K562 (cell line): ENCODE results near the gene RXRB. TPM values are rescaled to one million over a fixed set of nuclear protein-coding genes. Genes with fewer than 3 reads are reported as not detected.

Experiments used
- ATAC-seq: fragments of 200-7000 bp; cut with Tn5 transposase; 3 replicates; pipeline ENCODE4 v1.9.1; 2020; ENCODE audit warnings: moderate library complexity
- BruUV-seq: library from RNA; stranded (reverse); fragments of 400-500 nt; replicated peaks from 2 replicates; lab custom pipeline; 2021; lab: Mats Ljungman, UMichigan
- CTCF ChIA-PET: fragments of 300-600 bp; formaldehyde crosslinking; extraction: SDS; loops from one replicate; lab custom pipeline; 2021; ENCODE audit warnings: low intra/inter-chr PET ratio; lab: Yijun Ruan, JAX
- POLR2A ChIA-PET: fragments of 300-600, 350-650 bp; sonication (Branson Sonifier 250); formaldehyde crosslinking; extraction: SDS; loops from one replicate; lab custom pipeline; 2021; ENCODE audit warnings: antibody characterized with exemption, inconsistent platforms; lab: Yijun Ruan, JAX
- DNase-seq, 4 experiments: peaks; one replicate each; pipeline versions ENCODE4 v3.0.0 to v3.0.0-alpha.2; 2011 to 2018; ENCODE audit warnings: low spot score in 3 of 4, mixed read lengths in 3 of 4; ENCODE audit errors: extremely low read depth in 1 of 4
- FAIRE-seq: peaks from 2 replicates; lab custom pipeline; 2011; peaks lifted over from hg19 to GRCh38; lab: Jason Lieb, UNC
- H2AFZ ChIP-seq: 2 replicates; pipeline ENCODE4 v1.6.0; 2011; ENCODE audit warnings: low read depth, low read length, control low read depth, inconsistent platforms
- H3K27ac ChIP-seq: fragments of 200-600 bp; 3 replicates; pipeline ENCODE4 v1.8.0; 2011; ENCODE audit warnings: low read depth, mild to moderate bottlenecking, control low read depth, inconsistent platforms, low read length, moderate library complexity, mixed read lengths; ENCODE audit errors: extremely low read depth
- H3K27me3 ChIP-seq, 2 experiments: fragments of 300-600 bp in 1 of 2; 2 replicates in 1 of 2; 3 replicates in 1 of 2; pipeline versions ENCODE4 v1.6.0 to v1.8.0; 2011; ENCODE audit warnings: inconsistent platforms in 2 of 2, low read length in 2 of 2, mild to moderate bottlenecking in 1 of 2, mixed read lengths in 1 of 2, moderate library complexity in 1 of 2; ENCODE audit not compliant: control insufficient read depth in 2 of 2, insufficient read depth in 2 of 2
- H3K36me3 ChIP-seq: fragments of 300-600 bp; 3 replicates; pipeline ENCODE4 v1.8.0; 2011; ENCODE audit warnings: mild to moderate bottlenecking, low read length, inconsistent platforms; ENCODE audit not compliant: control insufficient read depth, insufficient read depth
- H3K4me1 ChIP-seq, 2 experiments: fragments of 200-600 bp in 1 of 2; replicated peaks in 1 of 2; 2 replicates in 1 of 2; 3 replicates in 1 of 2; pipeline versions ENCODE4 v1.5.1 to v1.8.0; 2011; ENCODE audit warnings: inconsistent platforms in 2 of 2, low read length in 2 of 2, mild to moderate bottlenecking in 1 of 2, mixed read lengths in 1 of 2, moderate library complexity in 1 of 2; ENCODE audit not compliant: control insufficient read depth in 2 of 2, insufficient read depth in 2 of 2
- H3K4me2 ChIP-seq: 2 replicates; pipeline ENCODE4 v1.6.1; 2011; ENCODE audit warnings: low read length, control low read depth, inconsistent platforms, mixed read lengths; ENCODE audit not compliant: insufficient read depth
- H3K4me3 ChIP-seq: fragments of 200-600 bp; sonication (generic), shearing (Covaris generic); 2 replicates; pipeline ENCODE4 v1.5.1; 2016; ENCODE audit warnings: control low read depth, inconsistent platforms
- H3K79me2 ChIP-seq: fragments of 200-600 bp; 3 replicates; pipeline ENCODE4 v1.8.0; 2011; ENCODE audit warnings: low read length, inconsistent platforms; ENCODE audit not compliant: control insufficient read depth, insufficient read depth
- H3K9ac ChIP-seq, 2 experiments: 2 replicates each; pipeline versions ENCODE4 v1.6.0 to v1.6.1; 2011; ENCODE audit warnings: low read depth in 2 of 2, low read length in 2 of 2, control low read depth in 1 of 2, inconsistent platforms in 1 of 2, mild to moderate bottlenecking in 1 of 2, mixed read lengths in 1 of 2; ENCODE audit not compliant: insufficient read depth in 1 of 2
- H3K9me1 ChIP-seq: one replicate; pipeline ENCODE4 v1.6.0; 2011; ENCODE audit warnings: inconsistent platforms, mild to moderate bottlenecking, low read length, moderate library complexity; ENCODE audit not compliant: control insufficient read depth, insufficient read depth
- H3K9me3 ChIP-seq: replicated peaks from 2 replicates; pipeline ENCODE4 v1.5.1; 2011; ENCODE audit warnings: low read depth, low read length, inconsistent platforms; ENCODE audit not compliant: control insufficient read depth, insufficient read depth
- H4K20me1 ChIP-seq: replicated peaks from 2 replicates; pipeline ENCODE4 v1.6.1; 2011; ENCODE audit warnings: low read length, inconsistent platforms, mixed read lengths; ENCODE audit not compliant: control insufficient read depth, insufficient read depth
- WGBS: fragments of 100-300 bp; shearing (Covaris generic); methylation state at CpG from one replicate; pipeline ENCODE4 v1.1.6; 2016; ENCODE audit warnings: low coverage, mixed read lengths; ENCODE audit not compliant: insufficient coverage; ENCODE audit errors: missing lambda C conversion rate; 5-methylcytosine and 5-hydroxymethylcytosine counted together
- in situ Hi-C: fragments of 300-500 bp; cut with MboI; formaldehyde crosslinking; loops from 4 replicates; pipeline ENCODE4 v1.15.0; 2018; ENCODE audit warnings: inconsistent platforms, mixed read lengths
- intact Hi-C: fragments of 100-400 bp; cut with micrococcal nuclease; formaldehyde crosslinking; loops from 2 replicates; pipeline ENCODE4 v1.14.2; 2022
- polyA plus RNA-seq, 8 experiments: library from polyadenylated mRNA; depleted of rRNA in 4 of 8; stranded (reverse) in 5 of 8; unstranded in 3 of 8; fragments of >200 nt; fragmentation: Nextera tagmentation in 2 of 8; fragmentation: Illumina TruSeq in 1 of 8; extraction: Ambion mirVana in 2 of 8; extraction: Trizol in 1 of 8; gene quantifications; 2 replicates each; pipeline versions ENCODE4 v1.2.1 to v1.2.3, GENCODE V29; 2011 to 2014; ENCODE audit warnings: inconsistent platforms in 1 of 8, missing spikeins in 1 of 8
- total RNA-seq, 7 experiments: library from RNA; depleted of rRNA in 6 of 7; stranded (reverse); fragments of >200 nt in 6 of 7; fragmentation: Illumina TruSeq in 2 of 7; extraction: Trizol in 2 of 7; gene quantifications; 2 replicates each; pipeline versions ENCODE4 v1.2.1 to v1.2.3, GENCODE V29; 2011 to 2021; ENCODE audit warnings: low replicate concordance in 1 of 7
- TF ChIP-seq, protein P1 (sequence below): fragments of 250-450 bp; sonication (Bioruptor Pico); IDR thresholded peaks from 2 replicates; pipeline ENCODE4 v1.5.0; 2020; ENCODE audit warnings: mild to moderate bottlenecking
- TF ChIP-seq, protein P2 (sequence below), 3 experiments: fragments of 200-800 bp in 1 of 3; sonication (Bioruptor generic) in 1 of 3; sonication (generic) in 1 of 3; formaldehyde crosslinking in 1 of 3; IDR thresholded peaks; 2 replicates each; pipeline versions ENCODE4 v1.6.1 to v1.8.0; 2016 to 2022; ENCODE audit warnings: mild to moderate bottlenecking in 2 of 3, missing compliant biosample characterization in 2 of 3, missing genetic modification characterization in 2 of 3, missing genetic modification reagents in 1 of 3

RXRB gene
- total and polyA plus RNA-seq, 9 of the 15 experiments (the other 6 are each of a cell fraction or from before 2014, with no cell fraction given): 0.76 to 35.5 (median 18.4) TPM

DNA sequence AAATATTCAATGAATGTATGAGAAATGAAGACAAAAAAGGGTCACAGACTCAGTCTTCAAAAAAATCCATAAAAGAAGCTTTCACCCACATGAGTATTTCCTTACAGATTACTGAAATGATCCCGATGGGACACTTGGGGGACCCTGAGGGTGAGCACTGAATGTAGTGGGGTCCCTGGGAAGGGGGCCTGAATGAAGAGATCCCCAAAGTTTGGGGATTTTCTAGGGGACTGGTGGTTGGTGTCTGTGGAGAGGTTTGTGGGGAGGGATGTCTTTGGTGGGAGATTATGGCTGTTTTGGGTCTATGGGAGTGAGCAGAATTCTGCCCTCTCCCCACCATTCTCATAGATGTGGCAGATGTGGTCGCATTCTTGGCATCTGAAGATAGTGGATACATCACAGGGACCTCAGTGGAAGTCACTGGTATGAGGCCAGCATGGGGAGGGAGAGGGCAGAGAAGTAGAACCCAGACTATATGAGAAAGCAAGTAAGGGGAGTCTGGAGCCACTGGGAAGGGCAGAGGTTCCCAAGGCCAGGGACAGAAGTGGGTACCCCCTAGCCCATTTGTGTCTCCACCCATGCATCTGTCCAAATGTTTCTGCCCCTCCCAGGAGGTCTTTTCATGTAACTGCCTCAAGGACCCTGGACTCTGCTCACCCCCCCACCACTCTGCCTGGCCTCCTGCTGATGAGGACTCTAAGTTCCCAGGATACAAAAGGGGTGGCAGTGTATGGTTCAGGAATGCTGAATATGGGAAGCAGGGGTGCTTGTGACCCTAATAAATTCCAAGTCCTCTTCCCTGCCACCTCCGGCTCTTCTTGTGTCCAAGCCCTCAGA is 5.8 kb upstream of the RXRB start:
- DNase-seq: no peak
- intact Hi-C loops (no loop called here), in situ Hi-C loops (no loop called here)
- no TSS peak for BruUV-seq
- ChIA-PET POLR2A (interaction anchor here (0.7 kb wide), 1 partner anchor 13 kb away, joined by 3 read pairs; no protein-coding TSS in a partner anchor), CTCF (no interaction called here)
- Histone ChIP-seq H3K36me3 (peaks cover 54% of the 10 kb centered on the region), H3K27ac (0 out of 3 replicates have a peak overlapping the region, but pooled peaks have one; percentile 75), H2AFZ (no peak overlapping the region), H3K9me3 (no peaks in the 10 kb centered on the region), H4K20me1 (peaks cover 16% of the 10 kb centered on the region; the same call in 1 of the 2 replicates), H3K4me1 (peaks cover 42 to 64% of the 10 kb centered on the region in 2 experiments), H3K9me1 (peaks cover 3% of the 10 kb centered on the region), H3K27me3 (no peaks in the 10 kb centered on the region), H3K4me2 (peak overlapping the region; percentile 2; the same call in 1 of the 2 replicates), H3K4me3 (no peak overlapping the region), H3K9ac (no peak overlapping the region; a peak in 1 of 4 replicates), H3K79me2 (peaks cover 58% of the 10 kb centered on the region)
- no peak for FAIRE-seq
- no peak for ATAC-seq
- WGBS: 74% methylated on average over 2 of the region's 3 CpGs
- TF ChIP-seq, protein P1, sequence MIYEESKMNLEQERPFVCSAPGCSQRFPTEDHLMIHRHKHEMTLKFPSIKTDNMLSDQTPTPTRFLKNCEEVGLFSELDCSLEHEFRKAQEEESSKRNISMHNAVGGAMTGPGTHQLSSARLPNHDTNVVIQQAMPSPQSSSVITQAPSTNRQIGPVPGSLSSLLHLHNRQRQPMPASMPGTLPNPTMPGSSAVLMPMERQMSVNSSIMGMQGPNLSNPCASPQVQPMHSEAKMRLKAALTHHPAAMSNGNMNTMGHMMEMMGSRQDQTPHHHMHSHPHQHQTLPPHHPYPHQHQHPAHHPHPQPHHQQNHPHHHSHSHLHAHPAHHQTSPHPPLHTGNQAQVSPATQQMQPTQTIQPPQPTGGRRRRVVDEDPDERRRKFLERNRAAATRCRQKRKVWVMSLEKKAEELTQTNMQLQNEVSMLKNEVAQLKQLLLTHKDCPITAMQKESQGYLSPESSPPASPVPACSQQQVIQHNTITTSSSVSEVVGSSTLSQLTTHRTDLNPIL (CRISPR knock-in tag): no peak
- TF ChIP-seq, protein P2, sequence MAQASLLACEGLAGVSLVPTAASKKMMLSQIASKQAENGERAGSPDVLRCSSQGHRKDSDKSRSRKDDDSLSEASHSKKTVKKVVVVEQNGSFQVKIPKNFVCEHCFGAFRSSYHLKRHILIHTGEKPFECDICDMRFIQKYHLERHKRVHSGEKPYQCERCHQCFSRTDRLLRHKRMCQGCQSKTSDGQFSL (CRISPR knock-in tag; IDR thresholded peaks at IDR 0.05): peak; percentile 71
- TF ChIP-seq, protein P2 (tag; IDR thresholded peaks at IDR 0.05): no peak; a peak in 1 of 4 replicates
